Subcutaneous preadipocyte (primary cell): ENCODE results near the gene NCBP2L. TPM values are rescaled to one million over a fixed set of nuclear protein-coding genes. Genes with fewer than 3 reads are reported as not detected.

Experiments used
- total RNA-seq: library from RNA; depleted of rRNA; stranded (reverse); fragments of >200 nt; gene quantifications from 2 replicates; pipeline ENCODE4 v1.2.3, GENCODE V29; 2012

Gene NCBP2L
- total RNA-seq: not detected in 2 replicates

GRCh38 chrX:107777536-107777832, at the start of gene NCBP2L:
Gene NCBP2L (plus strand): TSS chrX:107777733. CDS start chrX:107794221, 16,488 bp downstream.

DNA sequence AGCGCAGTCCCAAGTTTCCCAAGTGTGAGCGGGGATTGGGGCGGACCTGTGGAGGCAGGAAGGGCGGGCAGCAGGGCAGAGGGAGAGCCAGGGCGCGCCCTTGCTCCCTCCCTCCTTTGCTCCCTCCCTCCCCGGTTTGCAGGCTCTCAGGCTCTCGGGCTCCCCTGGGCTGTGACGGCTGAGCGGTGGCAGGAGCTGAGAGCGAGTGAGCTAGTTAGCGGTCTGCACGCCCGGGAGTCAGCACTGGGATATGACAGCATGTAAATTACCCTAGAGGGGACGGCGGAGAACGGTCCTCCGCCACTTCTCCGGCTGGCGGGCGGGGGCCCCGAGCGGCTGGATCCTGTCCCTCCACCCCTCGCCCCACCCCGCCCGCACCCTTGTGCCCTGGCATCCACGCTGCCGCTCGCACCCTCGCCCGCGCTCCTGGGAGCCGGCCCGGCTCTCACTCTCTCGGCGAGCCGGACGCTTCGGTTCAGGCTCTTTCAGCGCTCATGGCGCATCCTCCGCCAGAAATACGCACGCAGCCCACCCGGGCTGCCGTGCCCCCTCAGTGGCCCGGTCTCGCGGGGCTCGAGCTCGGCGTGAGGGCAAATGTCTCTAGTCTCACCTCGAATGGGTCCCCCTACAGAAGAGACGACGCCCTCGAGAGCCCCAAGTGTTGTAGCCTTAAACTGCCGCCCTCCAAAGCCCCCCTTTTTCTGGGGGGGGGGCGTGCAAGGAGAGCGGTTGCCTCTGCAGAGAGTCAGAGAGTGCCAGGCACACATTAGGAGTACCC, 1.6 kb upstream of the NCBP2L start, which contains the start of gene TSC22D3:
TSS of gene TSC22D3 (minus strand) at position 54 of the 778 bp plus-strand sequence. CDS start 368 bp downstream, outside the sequence.

DNA sequence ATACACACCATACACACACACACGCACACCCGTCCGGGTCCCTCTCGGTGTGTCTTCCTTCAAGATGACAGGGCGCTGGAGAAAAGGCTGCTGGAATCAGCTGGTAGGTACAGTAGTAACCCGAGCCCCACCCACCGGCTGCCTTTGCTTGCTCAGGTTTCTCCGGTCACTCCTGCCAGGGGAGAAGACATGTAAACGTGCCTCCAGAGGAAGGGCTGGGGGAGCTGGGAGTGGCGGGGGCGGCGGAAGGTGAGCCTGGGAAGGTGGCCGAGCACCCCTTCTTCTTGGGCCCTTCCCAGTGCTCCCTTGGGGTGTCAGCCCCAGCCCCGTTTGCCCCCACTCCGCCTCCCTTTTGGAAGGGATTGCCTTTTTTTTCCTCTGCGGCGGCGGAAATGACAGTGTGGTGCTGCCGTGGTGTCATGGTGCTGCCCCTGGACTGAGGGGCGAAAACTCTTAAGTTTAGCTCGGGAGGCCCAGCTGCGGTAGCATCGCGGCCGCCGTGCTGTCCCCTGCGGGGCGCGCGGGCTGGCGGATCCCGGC, 48.2 kb downstream of the NCBP2L start, which contains the start of gene MID2:
TSS of gene MID2 (plus strand) at position 169 of the 540 bp plus-strand sequence. CDS start 561 bp downstream, outside the sequence.

Other genes with a start within 250 kb of the NCBP2L start
- gene PRPS1, start 149.2 kb upstream of the NCBP2L start, total RNA-seq: 20.7 and 26.5 TPM in 2 replicates
- 30.9 and 47.0 TPM in 2 replicates for gene TSC22D3, start 1.9 kb upstream of the NCBP2L start, total RNA-seq
- 6.6 and 12.9 TPM in 2 replicates for gene MID2, start 48.1 kb downstream of the NCBP2L start, total RNA-seq
- gene TEX13B, start 204.6 kb downstream of the NCBP2L start, total RNA-seq: not detected in 2 replicates